Umbilical cord (tissue), 2 donors: ENCODE measurements around the gene DICER1. TPM values are rescaled to one million over a fixed set of nuclear protein-coding genes. Genes with fewer than 3 reads are reported as not detected.
A peak's percentile ranks its signal among the peaks of the same experiment; 100 is the strongest.

Experiments used
- DNase-seq: peaks from one replicate; pipeline ENCODE4 v3.0.0-alpha.2; 2015; ENCODE audit warnings: low spot score
- total RNA-seq: library from RNA; depleted of rRNA; stranded (reverse); fragments of >200 nt; gene quantifications from one replicate; pipeline ENCODE4 v1.2.3, GENCODE V29; 2014; ENCODE audit warnings: low replicate concordance; ENCODE audit not compliant: insufficient read depth

DICER1 gene
- total RNA-seq, 1 donor from 2014 or later = 319 TPM

- no peak for DNase-seq
Observed at GRCh38 chr14:95059126-95059525, 98.2 kb downstream of the DICER1 start.

- DNase-seq = no peak
Observed at GRCh38 chr14:95058491-95058890, 98.8 kb downstream of the DICER1 start.

GRCh38 chr14:95057851-95058250, 99.5 kb downstream of the DICER1 start:
- DNase-seq = no peak

GRCh38 chr14:95057147-95057546, 100.2 kb downstream of the DICER1 start:
- no peak for DNase-seq

GRCh38 chr14:95056476-95056875, 100.9 kb downstream of the DICER1 start:
- peak; percentile 13 for DNase-seq

GRCh38 chr14:95055318-95055717, 102.0 kb downstream of the DICER1 start:
- DNase-seq = no peak

GRCh38 chr14:95054346-95055280, 102.7 kb downstream of the DICER1 start:
- DNase-seq = no peak

- no peak for DNase-seq
Observed at GRCh38 chr14:95052016-95052585, 105.2 kb downstream of the DICER1 start.

GRCh38 chr14:95049952-95050351, 107.4 kb downstream of the DICER1 start:
- no peak for DNase-seq

GRCh38 chr14:95048771-95049312, 108.5 kb downstream of the DICER1 start:
- no peak for DNase-seq

GRCh38 chr14:95047754-95048153, 109.6 kb downstream of the DICER1 start:
- no peak for DNase-seq

GRCh38 chr14:95046711-95047681, 110.3 kb downstream of the DICER1 start:
- peak; percentile 51 for DNase-seq

GRCh38 chr14:95045836-95046430, 111.4 kb downstream of the DICER1 start:
- no peak for DNase-seq

- DNase-seq = no peak
Observed at GRCh38 chr14:95045106-95045701, 112.1 kb downstream of the DICER1 start.

- no peak for DNase-seq
Observed at GRCh38 chr14:95044463-95045105, 112.7 kb downstream of the DICER1 start.

GRCh38 chr14:95043732-95044462, 113.4 kb downstream of the DICER1 start:
- no peak for DNase-seq

- DNase-seq = no peak
Observed at GRCh38 chr14:95043314-95043713, 114.0 kb downstream of the DICER1 start.

- no peak for DNase-seq
Observed at GRCh38 chr14:95041477-95042020, 115.8 kb downstream of the DICER1 start.
